AG04450 (cell line): Measurements from ENCODE around the gene RRP8. TPM values are rescaled to one million over a fixed set of nuclear protein-coding genes. Genes with fewer than 3 reads are reported as not detected.

Experiments
- CTCF ChIA-PET: fragments of 300-600, 350-600 bp; formaldehyde crosslinking; extraction: SDS; loops from one replicate; lab custom pipeline; 2022; ENCODE audit warnings: antibody characterized with exemption, inconsistent platforms; lab: Charles Lee
- POLR2A ChIA-PET: fragments of 350-600 bp; formaldehyde crosslinking; extraction: SDS; loops from one replicate; lab custom pipeline; 2021; ENCODE audit warnings: antibody characterized with exemption, inconsistent platforms; lab: Yijun Ruan, JAX
- DNase-seq: peaks from one replicate; pipeline ENCODE4 v3.0.0-alpha.2; 2011; ENCODE audit warnings: low read depth, low spot score
- H3K27ac ChIP-seq: one replicate; pipeline ENCODE4 v1.5.1; 2012; ENCODE audit warnings: low read depth, low read length, control low read depth
- H3K27me3 ChIP-seq: one replicate; pipeline ENCODE4 v1.6.0; 2012; ENCODE audit warnings: low read length; ENCODE audit not compliant: control insufficient read depth, insufficient read depth
- H3K4me3 ChIP-seq: 2 replicates; pipeline ENCODE4 v1.5.1; 2011; ENCODE audit warnings: mild to moderate bottlenecking, low read depth, low read length, control low read depth
- H3K9me3 ChIP-seq: 2 replicates; pipeline ENCODE4 v1.5.1; 2012; ENCODE audit warnings: low read length; ENCODE audit not compliant: control insufficient read depth, insufficient read depth
- polyA plus RNA-seq: library from polyadenylated mRNA; depleted of rRNA; stranded (reverse); fragments of >200 nt; gene quantifications from 2 replicates; pipeline ENCODE4 v1.2.3, GENCODE V29; 2011
- TF ChIP-seq, protein P1 (sequence below): IDR thresholded peaks from 2 replicates; pipeline ENCODE4 v1.5.1; 2011; ENCODE audit warnings: low read depth, low read length, control low read depth, inconsistent platforms

Gene RRP8
- polyA plus RNA-seq, 1 experiment, result 16.3 TPM

DNA sequence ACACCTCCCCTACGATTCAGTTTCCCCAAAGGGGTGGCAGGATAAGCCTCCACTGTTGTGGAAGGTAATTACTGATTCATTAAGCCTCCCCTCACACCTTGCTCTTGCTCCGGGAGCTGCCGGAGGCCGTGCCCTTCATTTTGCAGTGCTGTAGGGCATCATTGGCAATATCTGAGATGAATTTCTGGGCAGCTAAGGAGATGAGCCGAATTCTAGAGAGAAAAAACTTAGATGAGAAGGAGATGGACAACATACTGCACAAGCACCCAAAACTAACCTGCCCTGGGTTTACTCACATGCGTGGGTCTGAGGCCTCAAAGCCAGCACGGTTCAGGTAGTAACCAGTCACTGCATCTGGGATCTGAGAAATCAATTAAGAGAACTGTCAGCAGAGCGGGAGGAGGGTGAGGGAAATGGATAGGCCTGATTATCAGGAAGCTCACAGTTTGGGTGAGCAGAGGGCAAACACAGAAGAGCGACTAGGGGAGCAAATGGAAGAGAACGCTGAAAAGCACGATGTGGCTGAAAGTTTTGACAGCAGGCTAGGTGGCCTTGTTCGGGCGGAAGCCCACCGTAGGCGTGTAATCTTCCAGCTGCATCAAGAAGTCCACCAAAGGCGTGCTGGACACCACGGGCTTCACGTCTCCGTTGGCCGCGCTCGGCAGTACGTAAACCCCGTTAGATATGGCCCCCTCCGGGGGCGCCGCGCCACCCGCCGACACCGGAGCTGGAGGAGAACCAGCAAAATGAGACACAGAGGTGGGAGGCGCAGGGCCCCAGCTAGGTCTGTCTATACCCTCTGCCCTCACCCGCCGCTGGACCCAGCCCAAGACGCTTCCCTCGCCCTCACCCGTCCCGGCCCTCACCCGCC, 7.9 kb upstream of the RRP8 start:
- CTCF ChIA-PET, result interaction anchor here (0.7 to 2.9 kb wide), 5 partner anchors 9 to 95 kb away, joined by 3 to 15 read pairs (median 6); partner anchors contain the start of gene MRPL17
- POLR2A ChIA-PET, result interaction anchor here (0.6 to 1.9 kb wide), 9 partner anchors 10 to 232 kb away, joined by 3 to 13 read pairs (median 4); partner anchors contain the start of genes ARFIP2, MRPL17 and TIMM10B

GRCh38 chr11:6610591-6610990, 7.2 kb upstream of the RRP8 start:
- DNase-seq, result no peak
- CTCF ChIA-PET, result interaction anchor here (2.1 to 2.9 kb wide), 2 partner anchors 73 to 95 kb away, joined by 6 to 15 read pairs; partner anchors contain the start of gene MRPL17
- TF ChIP-seq, protein P1, sequence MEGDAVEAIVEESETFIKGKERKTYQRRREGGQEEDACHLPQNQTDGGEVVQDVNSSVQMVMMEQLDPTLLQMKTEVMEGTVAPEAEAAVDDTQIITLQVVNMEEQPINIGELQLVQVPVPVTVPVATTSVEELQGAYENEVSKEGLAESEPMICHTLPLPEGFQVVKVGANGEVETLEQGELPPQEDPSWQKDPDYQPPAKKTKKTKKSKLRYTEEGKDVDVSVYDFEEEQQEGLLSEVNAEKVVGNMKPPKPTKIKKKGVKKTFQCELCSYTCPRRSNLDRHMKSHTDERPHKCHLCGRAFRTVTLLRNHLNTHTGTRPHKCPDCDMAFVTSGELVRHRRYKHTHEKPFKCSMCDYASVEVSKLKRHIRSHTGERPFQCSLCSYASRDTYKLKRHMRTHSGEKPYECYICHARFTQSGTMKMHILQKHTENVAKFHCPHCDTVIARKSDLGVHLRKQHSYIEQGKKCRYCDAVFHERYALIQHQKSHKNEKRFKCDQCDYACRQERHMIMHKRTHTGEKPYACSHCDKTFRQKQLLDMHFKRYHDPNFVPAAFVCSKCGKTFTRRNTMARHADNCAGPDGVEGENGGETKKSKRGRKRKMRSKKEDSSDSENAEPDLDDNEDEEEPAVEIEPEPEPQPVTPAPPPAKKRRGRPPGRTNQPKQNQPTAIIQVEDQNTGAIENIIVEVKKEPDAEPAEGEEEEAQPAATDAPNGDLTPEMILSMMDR, result no peak
- Histone ChIP-seq H3K27ac (no peak overlapping the region), H3K9me3 (no peaks in the 10 kb centered on the region; the same call in 1 of the 2 replicates), H3K27me3 (no peaks in the 10 kb centered on the region), H3K4me3 (peak overlapping the region; percentile 74)
- POLR2A ChIA-PET, result no interaction called here

More for the DNA sequence above, 7.9 kb upstream of the RRP8 start:
- no peak for DNase-seq
- Histone ChIP-seq H3K9me3 (no peaks in the 10 kb centered on the region; the same call in 1 of the 2 replicates), H3K27ac (peak overlapping the region; percentile 80), H3K27me3 (no peaks in the 10 kb centered on the region), H3K4me3 (peak overlapping the region; percentile 74)
- TF ChIP-seq, protein P1, result no peak

DNA sequence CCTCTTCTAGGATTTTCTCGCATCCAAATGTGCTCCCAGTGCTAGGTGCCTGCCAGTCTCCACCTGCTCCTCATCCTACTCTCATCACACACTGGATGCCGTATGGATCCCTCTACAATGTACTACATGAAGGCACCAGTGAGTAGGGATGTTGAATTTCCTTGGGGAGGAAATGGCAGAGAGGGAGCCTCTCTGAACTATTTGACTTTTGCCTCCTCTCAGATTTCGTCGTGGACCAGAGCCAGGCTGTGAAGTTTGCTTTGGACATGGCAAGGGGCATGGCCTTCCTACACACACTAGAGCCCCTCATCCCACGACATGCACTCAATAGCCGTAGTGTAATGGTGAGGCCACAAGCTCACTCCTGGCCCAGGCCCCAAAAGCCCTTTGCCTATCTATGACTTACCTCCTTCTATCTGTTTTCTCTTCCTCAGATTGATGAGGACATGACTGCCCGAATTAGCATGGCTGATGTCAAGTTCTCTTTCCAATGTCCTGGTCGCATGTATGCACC, 6.1 kb upstream of the RRP8 start:
- H3K27ac ChIP-seq, result no peak overlapping the region
- no peaks in the 10 kb centered on the region; the same call in 1 of the 2 replicates for H3K9me3 ChIP-seq
- TF ChIP-seq, protein P1, result no peak
- H3K27me3 ChIP-seq, result no peaks in the 10 kb centered on the region
- H3K4me3 ChIP-seq, result no peak overlapping the region
- no peak for DNase-seq
- CTCF ChIA-PET, result interaction anchor here (1.2 to 3.6 kb wide), 3 partner anchors 9 to 78 kb away, joined by 5 to 14 read pairs (median 7); partner anchors contain the start of genes MRPL17 and TPP1
- POLR2A ChIA-PET, result interaction anchor here (3.0 kb wide), 1 partner anchor 9 kb away, joined by 12 read pairs; the partner anchor contains the start of gene TPP1

- Histone ChIP-seq H3K27ac (peak overlapping the region; percentile 89), H3K9me3 (no peaks in the 10 kb centered on the region; the same call in 1 of the 2 replicates), H3K27me3 (no peaks in the 10 kb centered on the region), H3K4me3 (no peak overlapping the region)
- ChIA-PET CTCF (interaction anchor here (1.2 to 3.6 kb wide), 3 partner anchors 10 to 78 kb away, joined by 5 to 14 read pairs (median 7); partner anchors contain the start of genes MRPL17 and TPP1), POLR2A (interaction anchor here (3.0 kb wide), 1 partner anchor 10 kb away, joined by 12 read pairs; the partner anchor contains the start of gene TPP1)
- DNase-seq, result no peak
- TF ChIP-seq, protein P1, result no peak
These were observed 5.5 kb upstream of the RRP8 start for GRCh38 chr11:6608726-6609501.
